Measurements from ENCODE around the gene LRBA. TPM values are rescaled to one million over a fixed set of nuclear protein-coding genes. Genes with fewer than 3 reads are reported as not detected.
"Not testable (repeated sequence)": the region's sequence is repeated elsewhere in the genome, so short reads cannot be mapped to it uniquely, and the experiment has no call there.

LRBA gene
- total and polyA plus RNA-seq, 9 of the 15 experiments (the other 6 are each of a cell fraction or from before 2014, with no cell fraction given): 24.2 to 88.7 (median 59.7) TPM

DNA sequence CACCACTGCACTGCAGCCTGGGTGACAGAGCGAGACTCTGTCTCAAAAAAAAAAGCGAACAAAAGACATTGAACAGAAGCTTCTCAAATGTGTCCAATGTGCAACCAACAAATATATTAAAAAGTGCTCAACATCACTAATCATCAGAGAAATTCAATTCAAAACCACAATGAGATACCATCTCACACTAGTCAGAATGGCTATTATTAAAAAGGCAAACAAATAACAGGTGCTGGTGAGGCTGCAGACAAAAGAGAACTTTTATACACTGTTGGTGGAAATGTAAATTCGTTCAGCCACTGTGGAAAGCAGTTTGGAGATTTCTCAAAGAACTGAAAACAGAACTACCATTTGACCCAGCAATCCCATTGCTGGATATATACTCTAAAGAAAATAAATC lies 477.2 kb downstream of the LRBA start:
- FAIRE-seq; intact Hi-C loops (cut with micrococcal nuclease); BruUV-seq (replicated peaks); H2AFZ ChIP-seq (ENCODE audit: low read depth, low read length); H3K79me2 ChIP-seq (ENCODE audit: control insufficient read depth, insufficient read depth, low read length); H3K36me3 ChIP-seq (ENCODE audit: control insufficient read depth, insufficient read depth, low read length); H3K9ac ChIP-seq (ENCODE audit: insufficient read depth in 1 of 2, low read depth in 2 of 2, low read length in 2 of 2); H3K9me1 ChIP-seq (ENCODE audit: control insufficient read depth, insufficient read depth, low read length); H4K20me1 ChIP-seq (replicated peaks; ENCODE audit: control insufficient read depth, insufficient read depth, low read length); ATAC-seq; CTCF ChIA-PET (ENCODE audit: low intra/inter-chr PET ratio); POLR2A ChIA-PET; H3K4me2 ChIP-seq (ENCODE audit: insufficient read depth, low read length); H3K4me3 ChIP-seq; in situ Hi-C loops (cut with MboI); H3K27me3 ChIP-seq (ENCODE audit: control insufficient read depth in 2 of 2, insufficient read depth in 2 of 2, low read length in 2 of 2); H3K27ac ChIP-seq (ENCODE audit: extremely low read depth, low read depth, low read length); DNase-seq (ENCODE audit: extremely low read depth in 1 of 4, low spot score in 3 of 4); H3K9me3 ChIP-seq (replicated peaks; ENCODE audit: control insufficient read depth, insufficient read depth, low read depth, low read length): not testable (repeated sequence)
- H3K4me1 ChIP-seq (replicated peaks in 1 of 2; ENCODE audit: control insufficient read depth in 2 of 2, insufficient read depth in 2 of 2, low read length in 2 of 2): peaks cover 13 to 18% of the 10 kb centered on the region in 2 experiments; a peak in 4 of 5 replicates
- 90% methylated on average over 3 of the region's 3 CpGs for WGBS (ENCODE audit: insufficient coverage, low coverage, missing lambda C conversion rate)

DNA sequence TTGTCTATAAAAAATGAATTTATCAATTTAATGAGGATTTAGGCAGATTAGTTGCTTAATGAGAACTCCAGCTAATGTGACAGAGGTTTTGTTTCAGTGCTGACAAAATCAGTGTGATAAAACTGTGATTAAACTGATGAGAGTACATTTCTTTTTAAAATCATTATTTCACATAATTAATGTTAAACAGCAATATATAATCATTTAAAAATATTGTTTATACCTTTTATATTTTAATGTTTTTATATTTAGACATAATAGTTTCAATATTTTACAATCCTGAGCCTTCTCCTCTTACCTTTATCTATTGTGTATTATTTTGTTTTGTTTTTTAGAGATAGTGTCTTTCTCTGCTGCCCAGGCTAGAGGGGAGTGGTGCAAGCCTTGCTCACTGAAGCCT lies 480.3 kb downstream of the LRBA start:
- in situ Hi-C loops (cut with MboI): no loop called here
- no peak for TF ChIP-seq EZH2 (IDR thresholded peaks at IDR 0.05; ENCODE audit: borderline replicate concordance, low read depth, low read length)
- TF ChIP-seq, protein P1, sequence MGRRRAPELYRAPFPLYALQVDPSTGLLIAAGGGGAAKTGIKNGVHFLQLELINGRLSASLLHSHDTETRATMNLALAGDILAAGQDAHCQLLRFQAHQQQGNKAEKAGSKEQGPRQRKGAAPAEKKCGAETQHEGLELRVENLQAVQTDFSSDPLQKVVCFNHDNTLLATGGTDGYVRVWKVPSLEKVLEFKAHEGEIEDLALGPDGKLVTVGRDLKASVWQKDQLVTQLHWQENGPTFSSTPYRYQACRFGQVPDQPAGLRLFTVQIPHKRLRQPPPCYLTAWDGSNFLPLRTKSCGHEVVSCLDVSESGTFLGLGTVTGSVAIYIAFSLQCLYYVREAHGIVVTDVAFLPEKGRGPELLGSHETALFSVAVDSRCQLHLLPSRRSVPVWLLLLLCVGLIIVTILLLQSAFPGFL (CRISPR knock-in tag; IDR thresholded peaks at IDR 0.05): no peak
- TF ChIP-seq MAZ (CRISPR knock-in tag; conservative IDR thresholded peaks at IDR 0.05 in 1 of 2, IDR thresholded peaks at IDR 0.05 in 1 of 2): no peak
- no peak for TF ChIP-seq DMBX1 (CRISPR knock-in tag; IDR thresholded peaks at IDR 0.05; ENCODE audit: borderline replicate concordance)
- TF ChIP-seq MAFG (tag; conservative IDR thresholded peaks at IDR 0.05): no peak
- no peak for TF ChIP-seq GATAD2A (IDR thresholded peaks at IDR 0.05)
- no peak for TF ChIP-seq ZFPM2 (CRISPR knock-in tag; IDR thresholded peaks at IDR 0.05)
- no peak for TF ChIP-seq ZNF436 (CRISPR knock-in tag; IDR thresholded peaks at IDR 0.05)
- TF ChIP-seq, protein P2, sequence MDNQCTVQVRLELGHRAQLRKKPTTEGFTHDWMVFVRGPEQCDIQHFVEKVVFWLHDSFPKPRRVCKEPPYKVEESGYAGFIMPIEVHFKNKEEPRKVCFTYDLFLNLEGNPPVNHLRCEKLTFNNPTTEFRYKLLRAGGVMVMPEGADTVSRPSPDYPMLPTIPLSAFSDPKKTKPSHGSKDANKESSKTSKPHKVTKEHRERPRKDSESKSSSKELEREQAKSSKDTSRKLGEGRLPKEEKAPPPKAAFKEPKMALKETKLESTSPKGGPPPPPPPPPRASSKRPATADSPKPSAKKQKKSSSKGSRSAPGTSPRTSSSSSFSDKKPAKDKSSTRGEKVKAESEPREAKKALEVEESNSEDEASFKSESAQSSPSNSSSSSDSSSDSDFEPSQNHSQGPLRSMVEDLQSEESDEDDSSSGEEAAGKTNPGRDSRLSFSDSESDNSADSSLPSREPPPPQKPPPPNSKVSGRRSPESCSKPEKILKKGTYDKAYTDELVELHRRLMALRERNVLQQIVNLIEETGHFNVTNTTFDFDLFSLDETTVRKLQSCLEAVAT (IDR thresholded peaks at IDR 0.05): no peak
- no peak for TF ChIP-seq OTX1 (CRISPR knock-in tag; IDR thresholded peaks at IDR 0.05)
- no peak for TF ChIP-seq XRCC3 (IDR thresholded peaks at IDR 0.05)
- TF ChIP-seq ZEB2 (IDR thresholded peaks at IDR 0.05): no peak
- TF ChIP-seq TCFL5 (CRISPR knock-in tag; conservative IDR thresholded peaks at IDR 0.05): no peak
- TF ChIP-seq ZNF347 (CRISPR knock-in tag; IDR thresholded peaks at IDR 0.05; ENCODE audit: low read depth): no peak
- TF ChIP-seq SUPT5H (IDR thresholded peaks at IDR 0.05): no peak
- no peak for TF ChIP-seq ZNF699 (CRISPR knock-in tag; IDR thresholded peaks at IDR 0.05; ENCODE audit: insufficient replicate concordance)
- TF ChIP-seq ZNF764 (CRISPR knock-in tag; IDR thresholded peaks at IDR 0.05; ENCODE audit: low read depth): no peak

More for the DNA sequence above, 480.3 kb downstream of the LRBA start:
- no peak overlapping the region for H2AFZ ChIP-seq (ENCODE audit: low read depth, low read length)
- FAIRE-seq (no peak), ATAC-seq (peak; percentile 40; the same call in 2 of the 3 replicates), DNase-seq (ENCODE audit: extremely low read depth in 1 of 4, low spot score in 3 of 4) (no peak)
- intact Hi-C loops (cut with micrococcal nuclease): no loop called here
- H3K9me3 ChIP-seq (replicated peaks; ENCODE audit: control insufficient read depth, insufficient read depth, low read depth, low read length): no peaks in the 10 kb centered on the region
- H3K9ac ChIP-seq (ENCODE audit: insufficient read depth in 1 of 2, low read depth in 2 of 2, low read length in 2 of 2): no peak overlapping the region
- no peaks in the 10 kb centered on the region for H3K27me3 ChIP-seq (ENCODE audit: control insufficient read depth in 2 of 2, insufficient read depth in 2 of 2, low read length in 2 of 2)
- no peak overlapping the region for H3K4me3 ChIP-seq
- no peaks in the 10 kb centered on the region for H4K20me1 ChIP-seq (replicated peaks; ENCODE audit: control insufficient read depth, insufficient read depth, low read length)
- no TSS peak for BruUV-seq (replicated peaks)
- ChIA-PET CTCF (ENCODE audit: low intra/inter-chr PET ratio) (no interaction called here), POLR2A (no interaction called here)
- no peaks in the 10 kb centered on the region for H3K9me1 ChIP-seq (ENCODE audit: control insufficient read depth, insufficient read depth, low read length)
- H3K27ac ChIP-seq (ENCODE audit: extremely low read depth, low read depth, low read length): no peak overlapping the region
- H3K36me3 ChIP-seq (ENCODE audit: control insufficient read depth, insufficient read depth, low read length): no peaks in the 10 kb centered on the region
- H3K4me2 ChIP-seq (ENCODE audit: insufficient read depth, low read length): no peak overlapping the region
- peaks cover 0 to 6% of the 10 kb centered on the region in 2 experiments; a peak in 1 of 5 replicates for H3K4me1 ChIP-seq (replicated peaks in 1 of 2; ENCODE audit: control insufficient read depth in 2 of 2, insufficient read depth in 2 of 2, low read length in 2 of 2)
- H3K79me2 ChIP-seq (ENCODE audit: control insufficient read depth, insufficient read depth, low read length): no peaks in the 10 kb centered on the region

All from K562 (cell line).